PFSK-1 (cell line): ENCODE data around the gene ABCB9.

Source experiments
- FOXP2 ChIP-seq: optimal IDR thresholded peaks from 2 replicates; pipeline ENCODE3; 2011; ENCODE audit warnings: borderline replicate concordance, control low read depth, inconsistent platforms; ENCODE audit not compliant: insufficient read depth; ENCODE audit errors: extremely low read length, extremely low read depth
- POLR2AphosphoS5 ChIP-seq: IDR thresholded peaks from 2 replicates; pipeline ENCODE4 v1.6.1; 2012; ENCODE audit warnings: low read depth, mild to moderate bottlenecking, control low read depth, low read length, moderate library complexity
- SIN3A ChIP-seq: IDR thresholded peaks from 2 replicates; pipeline ENCODE4 v1.6.1; 2012; ENCODE audit warnings: mild to moderate bottlenecking, low read length, moderate library complexity, borderline replicate concordance; ENCODE audit not compliant: insufficient read depth
- TAF1 ChIP-seq: IDR thresholded peaks from 2 replicates; pipeline ENCODE4 v1.6.1; 2012; ENCODE audit warnings: low read length, control low read depth, borderline replicate concordance; ENCODE audit not compliant: insufficient read depth
- TF ChIP-seq, protein P1 (sequence below), 2 experiments: IDR thresholded peaks; 2 replicates each; pipeline versions ENCODE4 v1.6.1 to v1.8.0; 2011 to 2012; ENCODE audit warnings: low read depth in 2 of 2, low read length in 2 of 2, control low read depth in 1 of 2, inconsistent platforms in 1 of 2, mild to moderate bottlenecking in 1 of 2, moderate library complexity in 1 of 2; ENCODE audit not compliant: insufficient read depth in 1 of 2

ABCB9 gene

DNA sequence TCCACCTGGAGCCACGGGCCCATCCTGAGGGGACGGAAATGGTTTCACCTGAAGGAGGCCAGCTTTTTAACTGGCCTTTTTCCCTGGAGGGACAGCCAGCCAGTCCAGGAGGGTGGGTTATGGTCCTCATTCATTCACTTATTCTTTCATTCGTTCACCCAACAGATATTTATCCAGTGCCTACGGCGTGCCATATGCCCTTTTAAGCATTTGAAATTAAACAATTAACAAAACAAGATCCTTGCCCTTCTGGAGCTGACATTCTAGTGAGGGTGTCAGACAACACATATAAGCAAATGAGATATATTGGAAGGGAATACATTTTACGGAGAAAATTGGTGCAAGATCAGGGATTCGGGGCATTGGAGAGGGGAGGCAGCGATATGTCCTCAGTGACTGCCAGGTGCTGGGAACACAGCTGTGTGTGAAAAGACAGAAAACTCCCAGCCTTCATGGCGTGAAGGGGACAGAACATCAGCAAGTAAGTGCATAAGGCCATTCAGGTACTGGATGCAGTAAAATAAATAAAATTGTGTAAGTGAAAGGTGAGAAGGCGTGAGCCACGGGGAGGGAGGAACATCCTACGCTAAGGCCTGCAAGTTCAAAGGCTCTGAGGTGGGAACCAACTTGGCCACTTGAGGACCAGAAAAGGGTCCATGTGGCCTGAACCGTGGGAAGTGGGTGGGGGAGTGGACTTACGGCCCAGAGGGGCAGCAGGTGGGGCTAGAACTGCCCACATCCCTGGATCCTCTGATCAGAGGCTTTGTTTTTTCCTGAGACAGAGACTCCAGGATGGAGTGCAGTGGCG, 684 bp upstream of the ABCB9 start:
- TF ChIP-seq TAF1, result no peak
- no peak for TF ChIP-seq FOXP2
- no peak for TF ChIP-seq SIN3A
- TF ChIP-seq POLR2AphosphoS5, result no peak
- TF ChIP-seq, protein P1, sequence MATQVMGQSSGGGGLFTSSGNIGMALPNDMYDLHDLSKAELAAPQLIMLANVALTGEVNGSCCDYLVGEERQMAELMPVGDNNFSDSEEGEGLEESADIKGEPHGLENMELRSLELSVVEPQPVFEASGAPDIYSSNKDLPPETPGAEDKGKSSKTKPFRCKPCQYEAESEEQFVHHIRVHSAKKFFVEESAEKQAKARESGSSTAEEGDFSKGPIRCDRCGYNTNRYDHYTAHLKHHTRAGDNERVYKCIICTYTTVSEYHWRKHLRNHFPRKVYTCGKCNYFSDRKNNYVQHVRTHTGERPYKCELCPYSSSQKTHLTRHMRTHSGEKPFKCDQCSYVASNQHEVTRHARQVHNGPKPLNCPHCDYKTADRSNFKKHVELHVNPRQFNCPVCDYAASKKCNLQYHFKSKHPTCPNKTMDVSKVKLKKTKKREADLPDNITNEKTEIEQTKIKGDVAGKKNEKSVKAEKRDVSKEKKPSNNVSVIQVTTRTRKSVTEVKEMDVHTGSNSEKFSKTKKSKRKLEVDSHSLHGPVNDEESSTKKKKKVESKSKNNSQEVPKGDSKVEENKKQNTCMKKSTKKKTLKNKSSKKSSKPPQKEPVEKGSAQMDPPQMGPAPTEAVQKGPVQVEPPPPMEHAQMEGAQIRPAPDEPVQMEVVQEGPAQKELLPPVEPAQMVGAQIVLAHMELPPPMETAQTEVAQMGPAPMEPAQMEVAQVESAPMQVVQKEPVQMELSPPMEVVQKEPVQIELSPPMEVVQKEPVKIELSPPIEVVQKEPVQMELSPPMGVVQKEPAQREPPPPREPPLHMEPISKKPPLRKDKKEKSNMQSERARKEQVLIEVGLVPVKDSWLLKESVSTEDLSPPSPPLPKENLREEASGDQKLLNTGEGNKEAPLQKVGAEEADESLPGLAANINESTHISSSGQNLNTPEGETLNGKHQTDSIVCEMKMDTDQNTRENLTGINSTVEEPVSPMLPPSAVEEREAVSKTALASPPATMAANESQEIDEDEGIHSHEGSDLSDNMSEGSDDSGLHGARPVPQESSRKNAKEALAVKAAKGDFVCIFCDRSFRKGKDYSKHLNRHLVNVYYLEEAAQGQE (IDR thresholded peaks at IDR 0.05; ENCODE audit: insufficient read depth in 1 of 2, low read depth in 2 of 2, low read length in 2 of 2), result no peak

DNA sequence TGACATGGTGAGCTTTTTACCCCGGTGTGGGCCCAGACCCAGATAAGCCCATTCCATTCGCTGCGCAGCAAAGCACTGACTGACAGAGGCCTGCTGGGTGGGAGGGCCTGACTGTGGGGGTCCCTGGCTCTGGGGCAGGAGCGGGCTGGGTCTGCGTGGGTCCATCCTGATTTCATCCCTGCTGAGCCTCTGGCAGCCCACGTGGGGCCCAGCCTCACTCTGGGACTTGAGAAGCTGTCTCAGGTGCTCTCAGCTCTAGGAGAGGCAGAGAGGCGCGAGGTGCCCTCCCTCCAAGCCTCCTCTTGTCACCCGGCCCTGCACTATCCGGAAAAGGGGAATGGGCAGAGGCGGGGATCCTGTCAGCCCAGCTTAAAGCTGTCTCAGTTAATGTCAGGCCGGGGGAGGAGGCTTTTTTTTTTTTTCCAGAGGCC, 927 bp downstream of the ABCB9 start:
- TF ChIP-seq TAF1 (no peak), POLR2AphosphoS5 (no peak), FOXP2 (no peak), SIN3A (no peak)
- TF ChIP-seq, protein P1 (IDR thresholded peaks at IDR 0.05; ENCODE audit: insufficient read depth in 1 of 2, low read depth in 2 of 2, low read length in 2 of 2), result no peak

DNA sequence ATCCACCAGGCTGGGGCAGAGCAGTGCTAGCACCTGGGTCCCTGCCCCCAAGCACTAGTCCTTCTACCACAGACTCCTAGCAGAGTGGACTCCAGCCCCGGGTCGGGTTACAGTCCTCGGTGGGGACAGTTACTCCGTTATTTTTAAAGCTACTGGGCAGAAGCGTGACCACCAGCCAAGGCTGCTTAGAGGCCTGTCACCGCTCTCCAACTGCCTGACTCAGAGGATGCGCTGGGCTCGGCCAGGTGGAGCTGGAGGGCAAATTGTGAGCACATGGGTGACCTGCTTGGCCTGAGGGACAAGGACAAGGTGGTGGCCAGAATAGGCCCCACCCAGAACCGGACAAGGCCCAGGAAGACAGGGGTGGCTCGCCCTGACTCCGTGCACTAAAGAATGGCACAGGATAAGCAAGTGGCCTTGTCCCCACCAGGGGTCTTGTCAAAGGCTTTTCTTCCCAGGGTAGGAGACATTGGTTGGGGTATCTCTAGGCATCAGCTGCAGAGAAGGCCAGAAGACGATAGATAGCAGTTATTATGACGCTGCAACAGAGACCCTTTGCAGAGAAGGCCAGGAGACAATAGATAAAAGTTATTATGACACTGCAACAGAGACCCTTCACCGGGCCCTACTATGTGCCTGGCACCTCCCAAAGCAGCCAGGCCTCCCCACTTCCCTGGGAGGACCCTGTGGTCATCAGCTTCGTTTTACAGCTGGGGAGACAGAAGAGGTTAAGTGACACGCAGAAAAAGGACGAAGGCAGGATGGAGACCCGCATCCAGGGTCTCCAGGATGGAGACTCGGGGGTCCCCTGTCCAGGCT, 1.6 kb downstream of the ABCB9 start:
- TF ChIP-seq, protein P1 (IDR thresholded peaks at IDR 0.05; ENCODE audit: insufficient read depth in 1 of 2, low read depth in 2 of 2, low read length in 2 of 2), result no peak
- TF ChIP-seq SIN3A (no peak), TAF1 (no peak), FOXP2 (no peak)

DNA sequence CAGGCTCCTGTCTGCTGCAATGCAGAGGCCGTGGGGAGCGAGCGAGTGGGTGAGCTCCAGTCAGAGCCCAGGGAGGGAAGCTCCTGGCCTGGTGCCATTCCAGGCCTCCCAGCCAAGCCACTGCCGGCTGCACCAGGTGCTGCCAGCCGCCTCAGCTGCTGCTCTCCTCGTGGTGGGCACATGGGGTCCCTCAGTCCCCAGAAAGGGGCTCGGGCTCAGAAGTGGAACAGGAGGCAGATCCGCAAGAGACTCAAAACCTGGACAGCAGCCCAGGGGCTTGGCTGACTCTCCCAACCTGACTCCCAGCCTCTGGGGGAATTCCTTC, 2.4 kb downstream of the ABCB9 start:
- TF ChIP-seq FOXP2, result no peak
- no peak for TF ChIP-seq TAF1
- no peak for TF ChIP-seq POLR2AphosphoS5

DNA sequence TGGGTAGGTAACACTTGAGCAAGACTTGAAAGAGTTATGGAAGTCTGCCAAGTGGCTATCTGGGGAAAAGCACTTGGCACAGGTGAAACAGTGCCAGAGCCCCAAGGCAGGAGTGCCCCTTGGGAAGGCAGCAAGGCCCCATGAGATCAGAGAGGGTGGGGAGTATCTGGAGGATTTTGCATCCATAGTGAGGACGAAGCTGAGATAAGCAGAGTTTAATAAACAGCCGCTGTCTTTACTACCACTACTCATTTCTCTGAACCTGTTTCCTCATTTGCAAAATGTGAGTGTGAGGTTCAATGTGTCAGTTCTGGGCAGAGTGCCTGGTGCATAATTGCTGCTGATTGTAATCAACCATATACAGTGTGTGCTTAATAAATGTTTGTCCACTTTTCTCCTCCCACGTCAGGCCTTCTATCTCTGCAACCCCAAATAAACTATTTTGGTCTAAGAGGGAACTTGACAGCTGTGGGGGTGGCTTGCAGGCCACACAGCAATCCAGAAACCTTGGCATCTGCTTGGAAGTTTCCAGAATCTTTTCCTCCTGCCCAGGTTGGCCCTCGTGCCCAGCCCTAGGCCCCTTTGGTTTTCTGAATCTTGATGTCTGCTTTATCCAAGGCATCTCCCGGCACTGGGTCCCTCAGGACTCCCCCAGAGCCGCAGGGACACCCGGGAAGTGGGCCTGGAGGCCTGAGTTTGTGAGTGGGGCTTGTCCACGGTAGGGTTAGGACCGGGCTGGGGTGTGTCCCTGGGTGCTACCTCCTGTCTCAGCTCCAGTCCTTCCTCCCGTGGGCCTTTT, 4.5 kb downstream of the ABCB9 start:
- TF ChIP-seq POLR2AphosphoS5, result no peak
- no peak for TF ChIP-seq TAF1
- no peak for TF ChIP-seq SIN3A
- TF ChIP-seq, protein P1 (IDR thresholded peaks at IDR 0.05; ENCODE audit: insufficient read depth in 1 of 2, low read depth in 2 of 2, low read length in 2 of 2), result no peak
- TF ChIP-seq FOXP2, result no peak
